Naive thymus-derived CD4-positive, alpha-beta T cell (primary cell): ENCODE measurements around the gene FOXC2. TPM values are rescaled to one million over a fixed set of nuclear protein-coding genes. Genes with fewer than 3 reads are reported as not detected.

Experiments
- ATAC-seq: fragments of 150-1000 bp; cut with Tn5 transposase; 2 replicates; pipeline ENCODE4 v1.10.0; 2021; ENCODE audit warnings: mild to moderate bottlenecking, moderate library complexity
- CTCF ChIA-PET: fragments of 350-600 bp; sonication (Branson Sonifier 250); formaldehyde crosslinking; loops from one replicate; lab custom pipeline; 2021; ENCODE audit warnings: antibody characterized with exemption; lab: Charles Lee
- POLR2A ChIA-PET: fragments of 350-600 bp; sonication (Branson Sonifier 250); formaldehyde crosslinking; loops from one replicate; lab custom pipeline; 2021; ENCODE audit warnings: antibody characterized with exemption, inconsistent platforms; lab: Charles Lee
- DNase-seq, 9 donors: peaks; one replicate each; pipeline versions ENCODE4 v3.0.0 to v3.0.0-alpha.2; 2020 to 2022; ENCODE audit warnings: mixed read lengths in 1 of 9
- H3K27ac ChIP-seq: one replicate; pipeline ENCODE4 v1.7.0; 2013; ENCODE audit warnings: mild to moderate bottlenecking, low read depth, low read length, moderate library complexity
- H3K27me3 ChIP-seq, 2 donors: one replicate each; pipeline ENCODE4 v1.7.0; 2013; ENCODE audit warnings: low read length in 2 of 2, mild to moderate bottlenecking in 2 of 2, moderate library complexity in 2 of 2; ENCODE audit not compliant: control insufficient read depth in 2 of 2, insufficient read depth in 2 of 2
- H3K36me3 ChIP-seq, 3 experiments: 1 replicate in 2 of 3; 2 replicates in 1 of 3; pipeline ENCODE4 v1.7.0; 2013; ENCODE audit warnings: low read length in 3 of 3, mild to moderate bottlenecking in 3 of 3, moderate library complexity in 1 of 3; ENCODE audit not compliant: insufficient read depth in 3 of 3, control insufficient read depth in 2 of 3
- H3K4me1 ChIP-seq, 2 donors: one replicate each; pipeline ENCODE4 v1.7.0; 2013; ENCODE audit warnings: low read length in 2 of 2, mild to moderate bottlenecking in 2 of 2, moderate library complexity in 1 of 2; ENCODE audit not compliant: control insufficient read depth in 2 of 2, insufficient read depth in 2 of 2
- H3K4me3 ChIP-seq: 2 replicates; pipeline ENCODE4 v1.7.0; 2013; ENCODE audit warnings: mild to moderate bottlenecking, low read length
- H3K9me3 ChIP-seq, 3 experiments: 1 replicate in 2 of 3; 2 replicates in 1 of 3; pipeline ENCODE4 v1.7.0; 2013; ENCODE audit warnings: low read length in 3 of 3; ENCODE audit not compliant: control insufficient read depth in 2 of 3
- H3K27ac Mint-ChIP-seq, 9 donors: one replicate each; pipeline ENCODE4 v1.8.0; 2020 to 2022; ENCODE audit warnings: mixed read lengths in 9 of 9, mild to moderate bottlenecking in 8 of 9, moderate library complexity in 5 of 9, inconsistent platforms in 2 of 9
- H3K27me3 Mint-ChIP-seq, 5 donors: one replicate each; pipeline ENCODE4 v1.8.0; 2021 to 2022; ENCODE audit warnings: mixed read lengths in 5 of 5, mild to moderate bottlenecking in 1 of 5
- H3K36me3 Mint-ChIP-seq, 5 donors: one replicate each; pipeline ENCODE4 v1.8.0; 2020 to 2022; ENCODE audit warnings: mixed read lengths in 5 of 5, mild to moderate bottlenecking in 3 of 5, inconsistent platforms in 1 of 5
- H3K4me1 Mint-ChIP-seq, 7 donors: one replicate each; pipeline ENCODE4 v1.8.0; 2020 to 2022; ENCODE audit warnings: mixed read lengths in 7 of 7, mild to moderate bottlenecking in 3 of 7, inconsistent platforms in 1 of 7
- H3K4me3 Mint-ChIP-seq, 10 donors: one replicate each; pipeline ENCODE4 v1.8.0; 2020 to 2022; ENCODE audit warnings: mild to moderate bottlenecking in 10 of 10, mixed read lengths in 10 of 10, moderate library complexity in 6 of 10, inconsistent platforms in 2 of 10
- H3K9me3 Mint-ChIP-seq, 11 donors: one replicate each; pipeline ENCODE4 v1.8.0; 2020 to 2022; ENCODE audit warnings: mixed read lengths in 11 of 11, mild to moderate bottlenecking in 4 of 11, inconsistent platforms in 1 of 11, moderate library complexity in 1 of 11
- intact Hi-C, 2 donors: fragments of 100-400 bp; cut with micrococcal nuclease; formaldehyde crosslinking; loops; one replicate each; pipeline ENCODE4 v1.15.1; 2023
- polyA plus RNA-seq, 2 donors: library from polyadenylated mRNA; unstranded; fragments of 300-500 nt; fragmentation: Illumina TruSeq; gene quantifications; one replicate each; pipeline ENCODE4 v1.2.3, GENCODE V29; 2021
- total RNA-seq, 6 experiments: library from RNA in 5 of 6; stranded (reverse) in 5 of 6; gene quantifications; 1 replicate in 5 of 6; 2 replicates in 1 of 6; pipeline ENCODE4 v1.2.3 and lab custom pipeline; 2021 to 2026

FOXC2 gene
- total and polyA plus RNA-seq, 7 experiments from 2014 or later = not detected

DNA sequence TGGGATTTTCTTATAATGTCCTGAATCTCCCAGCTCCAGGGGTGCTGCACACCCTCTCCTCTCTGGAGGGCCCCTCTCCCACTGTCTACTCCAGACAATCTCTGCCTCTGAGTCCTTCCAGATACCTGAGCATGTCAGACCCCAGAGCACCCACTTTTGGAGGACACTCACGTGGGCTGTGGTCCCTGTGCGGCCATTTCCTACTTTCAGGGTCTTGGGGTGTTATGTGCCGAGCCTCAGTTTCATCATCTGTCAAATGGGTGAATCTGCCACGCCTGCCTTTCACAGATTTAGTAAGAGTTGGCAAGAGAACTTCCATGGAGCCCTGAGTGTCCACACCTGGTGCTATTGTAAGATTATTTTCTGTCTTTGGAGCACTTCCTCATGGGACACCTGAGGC, 8.0 kb downstream of the FOXC2 start:
- Histone ChIP-seq H3K4me3 (no peak overlapping the region), H3K9me3 (no peaks in the 10 kb centered on the region), H3K27me3 (peaks cover 4 to 15% of the 10 kb centered on the region in 2 donors), H3K36me3 (no peaks in the 10 kb centered on the region), H3K4me1 (no peaks in the 10 kb centered on the region), H3K27ac (no peak overlapping the region)
- ChIA-PET CTCF (no interaction called here), POLR2A (no interaction called here)
- H3K4me3 Mint-ChIP-seq = peak overlapping the region in 2 of 10 donors; percentile 5 to 10
- H3K9me3 Mint-ChIP-seq = no peaks in the 10 kb centered on the region
- peaks cover 66 to 93% (median 71%) of the 10 kb centered on the region in 5 donors for H3K27me3 Mint-ChIP-seq
- ATAC-seq (no peak), DNase-seq (no peak)
- no peak overlapping the region for H3K27ac Mint-ChIP-seq
- H3K36me3 Mint-ChIP-seq = no peaks in the 10 kb centered on the region
- H3K4me1 Mint-ChIP-seq = peaks cover 0 to 22% (median 5%) of the 10 kb centered on the region in 7 donors
- intact Hi-C loops = loop anchor here in 1 of 2 donors (5.0 kb wide), 1 partner anchor 188 kb away; no protein-coding TSS in a partner anchor

DNA sequence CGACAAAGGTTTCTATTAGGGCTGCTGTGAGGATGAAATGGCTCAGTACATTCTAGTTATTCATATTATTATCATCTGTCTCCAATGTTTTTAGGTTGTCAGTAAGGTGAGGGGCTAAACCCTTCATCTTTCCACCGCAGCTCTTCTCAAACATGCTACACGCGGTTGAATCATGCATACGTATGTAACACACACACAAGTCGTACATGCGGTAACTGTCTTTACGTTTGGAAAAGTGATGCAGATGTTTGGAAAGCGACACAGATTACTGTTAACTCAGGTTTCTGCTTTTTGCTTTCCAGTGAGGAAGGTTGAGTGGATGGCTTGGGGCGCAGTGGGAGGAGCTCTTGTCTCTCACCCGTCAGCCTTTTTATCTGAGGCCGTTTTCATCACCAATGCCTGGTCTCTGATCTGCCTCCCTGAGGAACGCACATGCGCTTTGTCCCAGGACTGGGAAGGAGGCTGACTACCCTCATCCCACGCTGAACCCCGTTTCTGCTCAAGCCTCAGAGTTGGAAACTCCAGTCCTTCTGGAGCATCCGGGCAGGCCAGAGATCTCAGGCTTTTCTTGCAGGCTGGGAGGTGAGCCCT, 8.6 kb downstream of the FOXC2 start:
- Mint-ChIP-seq H3K27me3 (peaks cover 66 to 94% (median 71%) of the 10 kb centered on the region in 5 donors), H3K4me1 (peaks cover 0 to 23% (median 5%) of the 10 kb centered on the region in 7 donors), H3K4me3 (peak overlapping the region in 6 of 10 donors; percentile 5 to 82 (median 48)), H3K36me3 (no peaks in the 10 kb centered on the region), H3K9me3 (no peaks in the 10 kb centered on the region), H3K27ac (no peak overlapping the region)
- H3K4me3 ChIP-seq = no peak overlapping the region
- DNase-seq (no peak), ATAC-seq (no peak)
- POLR2A ChIA-PET = no interaction called here
- H3K9me3 ChIP-seq = no peaks in the 10 kb centered on the region
- no peaks in the 10 kb centered on the region for H3K36me3 ChIP-seq
- H3K4me1 ChIP-seq = no peaks in the 10 kb centered on the region
- H3K27me3 ChIP-seq = peaks cover 4 to 9% of the 10 kb centered on the region in 2 donors
- intact Hi-C loops = loop anchor here in 1 of 2 donors (5.0 kb wide), 1 partner anchor 187 kb away; no protein-coding TSS in a partner anchor
- CTCF ChIA-PET = no interaction called here
- no peak overlapping the region for H3K27ac ChIP-seq

DNA sequence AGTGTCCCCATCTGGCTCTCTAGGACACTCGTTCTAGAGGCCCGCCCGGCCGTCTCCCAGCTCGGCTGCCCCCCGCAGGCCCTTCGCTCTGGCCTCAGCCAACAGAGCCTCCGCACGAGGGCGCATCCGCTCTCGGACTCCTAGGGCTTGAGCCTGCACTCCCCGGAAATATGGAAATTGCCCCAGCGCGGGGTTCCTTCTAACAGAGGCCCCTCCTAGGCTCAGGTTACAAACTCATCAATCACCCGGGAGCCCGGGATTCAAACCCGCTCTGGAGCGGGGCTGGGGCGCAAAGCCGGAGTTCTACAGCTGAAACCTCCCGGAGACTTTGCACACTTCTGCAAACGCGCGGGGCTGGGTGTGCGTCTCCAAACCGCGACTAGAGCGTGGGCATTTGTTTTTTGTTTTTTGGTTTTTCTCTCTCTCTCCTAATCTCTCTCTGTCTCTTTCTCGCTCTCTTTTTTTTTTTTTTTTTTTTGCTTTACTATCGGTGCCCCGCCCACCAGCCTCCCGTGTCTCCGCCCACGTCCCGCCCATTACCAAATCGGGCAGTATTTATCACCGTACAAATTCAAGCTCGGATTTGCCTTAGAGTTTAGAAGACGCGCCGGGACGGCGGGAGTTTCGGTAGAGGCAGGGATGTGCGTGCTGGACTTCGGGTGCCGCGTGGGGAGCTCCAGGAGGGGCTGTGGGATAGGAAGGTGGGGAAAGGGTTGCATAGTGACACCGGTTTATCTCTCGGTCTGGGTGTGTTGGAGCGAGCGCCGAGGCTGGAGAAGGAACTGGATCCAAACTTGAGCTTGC, 9.3 kb downstream of the FOXC2 start:
- Mint-ChIP-seq H3K27me3 (peaks cover 66 to 91% (median 71%) of the 10 kb centered on the region in 5 donors), H3K36me3 (no peaks in the 10 kb centered on the region), H3K4me1 (peaks cover 0 to 23% (median 5%) of the 10 kb centered on the region in 7 donors), H3K27ac (peak overlapping the region in 2 of 9 donors; percentile 4 to 26), H3K9me3 (peaks cover 0 to 2% (median 0%) of the 10 kb centered on the region in 11 donors), H3K4me3 (peak overlapping the region; percentile 47 to 85 (median 75))
- H3K27me3 ChIP-seq = peaks cover 4 to 9% of the 10 kb centered on the region in 2 donors
- ChIA-PET CTCF (no interaction called here), POLR2A (no interaction called here)
- H3K4me1 ChIP-seq = no peaks in the 10 kb centered on the region
- intact Hi-C loops = loop anchor here in 1 of 2 donors (5.0 kb wide), 1 partner anchor 186 kb away; no protein-coding TSS in a partner anchor
- peak overlapping the region; percentile 13 for H3K4me3 ChIP-seq
- peak; percentile 64 for ATAC-seq
- H3K9me3 ChIP-seq = no peaks in the 10 kb centered on the region
- no peaks in the 10 kb centered on the region for H3K36me3 ChIP-seq
- DNase-seq = peak in 2 of 9 donors; percentile 41 to 58
- no peak overlapping the region for H3K27ac ChIP-seq

DNA sequence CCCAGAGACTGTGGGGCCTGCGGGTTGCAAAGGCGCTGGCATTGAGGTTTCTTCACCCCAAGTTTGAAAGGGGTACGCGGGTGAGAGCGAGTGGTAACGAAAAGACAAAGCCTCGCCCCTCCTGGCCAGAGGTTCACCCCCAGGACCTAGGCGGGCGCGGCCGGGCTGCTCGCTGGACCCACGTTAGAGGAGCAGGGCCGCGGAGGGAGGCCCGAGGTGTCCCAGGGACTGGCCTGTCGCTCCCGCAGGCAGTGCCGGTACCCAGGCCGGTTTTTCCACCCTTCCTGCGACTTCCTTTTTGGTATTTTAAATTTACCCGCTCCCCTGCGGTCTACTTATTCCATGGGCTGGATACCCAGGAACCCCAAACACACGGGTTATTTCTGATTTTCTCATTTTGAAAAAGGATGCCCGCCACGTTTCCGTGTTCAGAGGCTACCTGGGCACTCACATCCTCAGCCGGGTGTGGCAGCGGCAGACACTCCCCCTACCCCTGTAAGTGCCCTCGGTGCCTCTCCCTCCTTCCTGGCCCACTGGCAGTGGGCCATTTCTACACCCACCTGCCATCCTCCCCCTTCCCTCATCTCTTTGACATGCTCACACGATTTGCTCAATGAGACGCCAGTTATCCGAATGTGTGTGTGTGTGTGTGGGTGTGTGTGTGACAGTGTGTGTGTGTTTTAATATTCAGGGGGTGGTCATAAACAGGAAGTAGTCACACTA, 10.1 kb downstream of the FOXC2 start:
- H3K4me3 ChIP-seq = no peak overlapping the region
- Mint-ChIP-seq H3K27me3 (peaks cover 69 to 90% (median 75%) of the 10 kb centered on the region in 5 donors), H3K9me3 (peaks cover 0 to 2% (median 0%) of the 10 kb centered on the region in 11 donors), H3K4me3 (peak overlapping the region; percentile 47 to 85 (median 75)), H3K4me1 (peaks cover 0 to 23% (median 5%) of the 10 kb centered on the region in 7 donors), H3K27ac (no peak overlapping the region), H3K36me3 (no peaks in the 10 kb centered on the region)
- H3K27ac ChIP-seq = no peak overlapping the region
- ATAC-seq (no peak), DNase-seq (no peak)
- intact Hi-C loops = loop anchor here in 1 of 2 donors (5.0 kb wide), 1 partner anchor 186 kb away; no protein-coding TSS in a partner anchor
- POLR2A ChIA-PET = no interaction called here
- no peaks in the 10 kb centered on the region for H3K36me3 ChIP-seq
- H3K9me3 ChIP-seq = no peaks in the 10 kb centered on the region
- no peaks in the 10 kb centered on the region for H3K4me1 ChIP-seq
- peaks cover 4 to 9% of the 10 kb centered on the region in 2 donors for H3K27me3 ChIP-seq
- CTCF ChIA-PET = no interaction called here

DNA sequence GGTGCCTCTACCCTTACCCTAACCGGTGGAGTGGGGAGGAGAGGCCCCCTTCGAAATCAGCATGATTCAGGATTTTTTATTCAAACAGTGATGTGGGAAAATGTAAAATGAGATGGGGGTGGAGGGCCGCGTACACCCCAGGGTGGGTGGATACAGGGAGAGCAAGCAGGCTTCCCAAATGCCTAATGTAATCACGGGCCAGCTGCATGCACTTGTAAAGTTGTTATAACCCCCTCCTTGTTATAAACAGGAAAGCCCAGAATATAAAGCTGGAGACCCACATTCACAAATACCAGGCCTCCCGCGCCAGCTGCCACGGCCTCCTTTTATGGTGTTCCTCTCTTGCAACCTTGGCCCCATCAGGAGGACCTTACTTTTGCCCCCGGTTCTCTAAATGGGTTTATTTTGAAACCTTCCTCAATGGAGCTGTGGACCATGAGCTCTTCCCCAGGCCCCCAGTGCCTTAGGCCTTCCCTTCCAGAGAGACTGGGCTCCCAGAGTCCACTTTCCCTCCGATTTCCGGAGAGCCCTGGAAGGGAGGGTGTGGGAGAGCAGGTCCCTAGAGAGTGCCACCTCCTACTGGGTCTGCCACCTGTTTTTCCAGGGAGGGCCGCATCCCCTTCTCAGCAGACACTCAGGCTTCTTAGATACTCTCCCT, 10.8 kb downstream of the FOXC2 start:
- Mint-ChIP-seq H3K4me1 (peaks cover 0 to 23% (median 5%) of the 10 kb centered on the region in 7 donors), H3K9me3 (peaks cover 0 to 2% (median 0%) of the 10 kb centered on the region in 11 donors), H3K27me3 (peaks cover 76 to 86% (median 76%) of the 10 kb centered on the region in 5 donors), H3K27ac (no peak overlapping the region), H3K36me3 (no peaks in the 10 kb centered on the region), H3K4me3 (peak overlapping the region in 5 of 10 donors; percentile 10 to 82 (median 26))
- intact Hi-C loops = loop anchor here in 1 of 2 donors (5.0 kb wide), 1 partner anchor 185 kb away; no protein-coding TSS in a partner anchor
- DNase-seq = no peak
- H3K27ac ChIP-seq = no peak overlapping the region
- CTCF ChIA-PET = no interaction called here
- no peak overlapping the region for H3K4me3 ChIP-seq
- peaks cover 4 to 9% of the 10 kb centered on the region in 2 donors for H3K27me3 ChIP-seq
- POLR2A ChIA-PET = no interaction called here
- no peak for ATAC-seq
- no peaks in the 10 kb centered on the region for H3K4me1 ChIP-seq
- no peaks in the 10 kb centered on the region for H3K36me3 ChIP-seq
- H3K9me3 ChIP-seq = no peaks in the 10 kb centered on the region
